Measurements from ENCODE around the gene ADRA2B. TPM values are rescaled to one million over a fixed set of nuclear protein-coding genes. Genes with fewer than 3 reads are reported as not detected.
"Not testable (repeated sequence)": the region's sequence is repeated elsewhere in the genome, so short reads cannot be mapped to it uniquely, and the experiment has no call there.

Gene ADRA2B
- total and polyA plus RNA-seq, 5 donors from 2014 or later = 1.0 TPM; not detected in 4

- DNase-seq = no peak
Measured at GRCh38 chr2:96089356-96090195, 26.8 kb downstream of the ADRA2B start.

DNA sequence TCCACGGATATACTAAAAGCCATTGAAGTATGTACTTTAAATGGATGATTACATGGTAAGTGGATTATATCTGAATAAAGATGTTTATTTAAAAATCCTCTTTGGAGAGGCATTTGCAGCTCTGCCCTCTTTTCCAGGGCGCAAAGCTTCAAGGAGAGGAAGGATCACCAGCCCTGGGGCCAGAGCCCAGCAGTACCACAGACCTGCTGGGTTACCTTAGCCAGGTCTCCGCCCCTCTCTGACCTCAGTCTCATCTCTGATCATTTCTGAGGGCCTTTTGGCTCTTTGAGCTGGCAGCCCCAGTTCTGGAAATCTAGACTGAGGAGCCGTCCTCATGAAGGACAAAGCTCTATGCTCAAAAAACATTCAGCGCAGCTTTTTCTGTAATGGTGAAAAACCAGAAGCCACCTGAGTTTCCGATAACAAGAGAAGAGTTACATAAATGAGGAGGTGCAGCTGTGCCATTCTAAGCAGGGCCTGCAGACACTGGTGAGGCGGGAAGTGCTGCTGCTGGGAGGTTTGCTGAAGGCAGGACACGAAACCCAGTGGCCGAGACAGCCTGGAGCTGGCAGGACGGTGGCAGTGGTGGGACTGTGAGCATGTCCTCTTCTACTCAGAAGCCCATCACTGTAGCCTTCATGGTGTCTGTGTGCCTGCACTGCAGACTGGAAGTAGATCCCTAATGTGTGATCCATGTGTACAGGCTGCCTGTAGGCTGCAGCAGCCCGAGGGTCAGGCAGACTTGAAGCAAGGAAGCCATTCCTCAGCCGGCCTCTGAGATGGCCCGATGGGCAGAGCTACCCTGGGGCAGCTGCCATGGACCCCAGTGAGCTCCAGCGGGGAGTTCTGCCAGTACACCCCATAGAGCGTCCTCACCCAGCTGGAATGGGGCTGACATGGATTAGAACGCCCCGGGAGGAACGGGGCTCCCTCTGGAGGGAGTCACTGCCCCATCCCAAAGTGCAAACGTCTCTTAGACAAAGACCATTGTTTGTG lies 27.7 kb downstream of the ADRA2B start:
- Histone ChIP-seq H3K4me3 (ENCODE audit: low read depth, low read length) (no peak overlapping the region), H3K27me3 (ENCODE audit: control insufficient read depth, insufficient read depth, low read length) (peaks cover under 1% of the 10 kb centered on the region), H3K4me1 (ENCODE audit: control insufficient read depth, insufficient read depth, low read length, poor library complexity, severe bottlenecking) (no peaks in the 10 kb centered on the region), H3K9me3 (ENCODE audit: control insufficient read depth in 2 of 2, low read length in 2 of 2) (no peaks in the 10 kb centered on the region), H3K27ac (ENCODE audit: insufficient read depth, low read length, poor library complexity, severe bottlenecking) (no peak overlapping the region), H3K36me3 (ENCODE audit: control insufficient read depth, insufficient read depth, low read length) (no peaks in the 10 kb centered on the region)
- H3K36me3 Mint-ChIP-seq = no peaks in the 10 kb centered on the region
- no peak overlapping the region for H3K4me3 Mint-ChIP-seq
- ATAC-seq (ENCODE audit: low read depth in 2 of 2) = no peak
- peaks cover 0 to 3% (median 0%) of the 10 kb centered on the region in 4 donors for H3K4me1 Mint-ChIP-seq
- DNase-seq = no peak
- H3K9me3 Mint-ChIP-seq = peaks cover 0 to 3% (median 0%) of the 10 kb centered on the region in 7 donors
- peaks cover 2% of the 10 kb centered on the region for H3K27me3 Mint-ChIP-seq
- H3K27ac Mint-ChIP-seq = no peak overlapping the region

More at GRCh38 chr2:96089356-96090195, 26.8 kb downstream of the ADRA2B start:
- Mint-ChIP-seq H3K36me3 (no peaks in the 10 kb centered on the region), H3K27me3 (peaks cover 9% of the 10 kb centered on the region), H3K4me3 (no peak overlapping the region), H3K27ac (no peak overlapping the region), H3K4me1 (peaks cover 0 to 3% (median 0%) of the 10 kb centered on the region in 4 donors), H3K9me3 (no peaks in the 10 kb centered on the region)
- H3K9me3 ChIP-seq (ENCODE audit: control insufficient read depth in 2 of 2, low read length in 2 of 2) = no peaks in the 10 kb centered on the region
- no peak for ATAC-seq (ENCODE audit: low read depth in 2 of 2)
- peaks cover 3% of the 10 kb centered on the region for H3K27me3 ChIP-seq (ENCODE audit: control insufficient read depth, insufficient read depth, low read length)
- H3K4me1 ChIP-seq (ENCODE audit: control insufficient read depth, insufficient read depth, low read length, poor library complexity, severe bottlenecking) = no peaks in the 10 kb centered on the region
- no peak overlapping the region for H3K4me3 ChIP-seq (ENCODE audit: low read depth, low read length)
- H3K27ac ChIP-seq (ENCODE audit: insufficient read depth, low read length, poor library complexity, severe bottlenecking) = no peak overlapping the region
- no peaks in the 10 kb centered on the region for H3K36me3 ChIP-seq (ENCODE audit: control insufficient read depth, insufficient read depth, low read length)

DNA sequence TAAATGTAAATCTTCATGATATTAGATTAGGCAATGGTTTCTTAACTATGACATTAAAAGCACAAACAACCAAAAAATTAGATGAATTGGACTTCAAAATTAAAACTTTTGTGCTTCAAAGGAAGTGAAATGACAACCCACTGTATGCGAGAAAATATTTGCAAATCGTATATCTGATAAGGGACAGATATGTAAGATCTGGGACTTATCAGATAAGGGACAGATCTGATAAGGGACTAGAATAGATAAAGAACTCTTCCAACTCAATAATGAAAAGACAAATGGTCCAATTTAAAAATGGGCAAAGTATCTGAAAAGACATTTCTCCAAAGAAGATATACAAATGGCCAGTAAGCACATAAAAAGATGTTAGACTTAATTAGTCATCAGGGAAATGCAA lies 29.2 kb downstream of the ADRA2B start:
- H3K36me3 ChIP-seq (ENCODE audit: control insufficient read depth, insufficient read depth, low read length) = no peaks in the 10 kb centered on the region
- ATAC-seq (ENCODE audit: low read depth in 2 of 2) (no peak), DNase-seq (no peak)
- peaks cover 4% of the 10 kb centered on the region for H3K27me3 Mint-ChIP-seq
- H3K4me1 Mint-ChIP-seq = peaks cover 0 to 3% (median 0%) of the 10 kb centered on the region in 4 donors
- H3K27ac Mint-ChIP-seq = no peak overlapping the region
- H3K36me3 Mint-ChIP-seq = no peaks in the 10 kb centered on the region
- no peaks in the 10 kb centered on the region for H3K4me1 ChIP-seq (ENCODE audit: control insufficient read depth, insufficient read depth, low read length, poor library complexity, severe bottlenecking)
- no peak overlapping the region for H3K4me3 Mint-ChIP-seq
- no peak overlapping the region for H3K27ac ChIP-seq (ENCODE audit: insufficient read depth, low read length, poor library complexity, severe bottlenecking)
- H3K27me3 ChIP-seq (ENCODE audit: control insufficient read depth, insufficient read depth, low read length) = no peaks in the 10 kb centered on the region
- H3K4me3 ChIP-seq (ENCODE audit: low read depth, low read length) = no peak overlapping the region
- H3K9me3 ChIP-seq (ENCODE audit: control insufficient read depth in 2 of 2, low read length in 2 of 2) = no peaks in the 10 kb centered on the region
- H3K9me3 Mint-ChIP-seq = peaks cover 0 to 3% (median 0%) of the 10 kb centered on the region in 7 donors

- Mint-ChIP-seq H3K4me1 (peaks cover 0 to 3% (median 0%) of the 10 kb centered on the region in 4 donors), H3K36me3 (no peaks in the 10 kb centered on the region), H3K4me3 (no peak overlapping the region), H3K27ac (no peak overlapping the region), H3K9me3 (peaks cover 0 to 4% (median 2%) of the 10 kb centered on the region in 7 donors), H3K27me3 (peaks cover 4% of the 10 kb centered on the region)
- Histone ChIP-seq H3K27me3 (ENCODE audit: control insufficient read depth, insufficient read depth, low read length) (peaks cover 5% of the 10 kb centered on the region), H3K4me1 (ENCODE audit: control insufficient read depth, insufficient read depth, low read length, poor library complexity, severe bottlenecking) (no peaks in the 10 kb centered on the region), H3K36me3 (ENCODE audit: control insufficient read depth, insufficient read depth, low read length) (no peaks in the 10 kb centered on the region), H3K27ac (ENCODE audit: insufficient read depth, low read length, poor library complexity, severe bottlenecking) (no peak overlapping the region), H3K9me3 (ENCODE audit: control insufficient read depth in 2 of 2, low read length in 2 of 2) (no peaks in the 10 kb centered on the region), H3K4me3 (ENCODE audit: low read depth, low read length) (no peak overlapping the region)
- ATAC-seq (ENCODE audit: low read depth in 2 of 2) (no peak), DNase-seq (no peak)
Measured at GRCh38 chr2:96085541-96086355, 30.6 kb downstream of the ADRA2B start.

DNA sequence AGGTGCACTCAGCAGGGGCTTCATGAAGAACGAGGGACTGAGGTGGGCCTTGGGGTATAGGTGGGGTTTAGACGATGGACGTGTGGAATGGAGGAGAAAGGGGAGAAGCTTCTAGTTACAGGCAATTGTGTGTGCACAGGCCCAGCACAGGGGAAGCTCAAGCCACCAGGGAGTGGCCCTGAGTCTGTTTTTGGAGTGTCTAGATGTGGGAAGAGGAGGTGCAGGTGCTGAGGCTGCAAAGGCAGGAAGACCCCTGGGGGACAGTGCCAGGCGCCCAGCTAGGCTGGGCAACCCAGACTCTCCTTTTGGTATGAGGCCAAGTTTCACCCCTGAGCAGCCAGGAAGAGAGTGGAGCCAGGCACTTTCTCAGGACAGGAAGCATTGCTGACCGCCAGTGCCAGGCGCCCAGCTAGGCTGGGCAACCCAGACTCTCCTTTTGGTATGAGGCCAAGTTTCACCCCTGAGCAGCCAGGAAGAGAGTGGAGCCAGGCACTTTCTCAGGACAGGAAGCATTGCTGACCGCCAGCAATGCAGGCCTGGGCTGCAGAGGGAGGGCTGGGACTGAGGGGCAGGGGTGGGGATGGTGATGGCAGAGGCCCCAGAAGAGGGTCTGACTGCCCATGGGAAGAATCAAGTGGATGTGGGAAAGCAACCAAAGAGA lies 31.4 kb downstream of the ADRA2B start:
- H3K36me3 Mint-ChIP-seq; H3K9me3 Mint-ChIP-seq; H3K36me3 ChIP-seq (ENCODE audit: control insufficient read depth, insufficient read depth, low read length); H3K4me3 ChIP-seq (ENCODE audit: low read depth, low read length); DNase-seq; H3K27ac ChIP-seq (ENCODE audit: insufficient read depth, low read length, poor library complexity, severe bottlenecking); H3K4me1 ChIP-seq (ENCODE audit: control insufficient read depth, insufficient read depth, low read length, poor library complexity, severe bottlenecking); ATAC-seq (ENCODE audit: low read depth in 2 of 2); H3K27ac Mint-ChIP-seq; H3K4me3 Mint-ChIP-seq; H3K4me1 Mint-ChIP-seq; H3K27me3 Mint-ChIP-seq; H3K9me3 ChIP-seq (ENCODE audit: control insufficient read depth in 2 of 2, low read length in 2 of 2): not testable (repeated sequence)
- peaks cover 12% of the 10 kb centered on the region for H3K27me3 ChIP-seq (ENCODE audit: control insufficient read depth, insufficient read depth, low read length)

DNA sequence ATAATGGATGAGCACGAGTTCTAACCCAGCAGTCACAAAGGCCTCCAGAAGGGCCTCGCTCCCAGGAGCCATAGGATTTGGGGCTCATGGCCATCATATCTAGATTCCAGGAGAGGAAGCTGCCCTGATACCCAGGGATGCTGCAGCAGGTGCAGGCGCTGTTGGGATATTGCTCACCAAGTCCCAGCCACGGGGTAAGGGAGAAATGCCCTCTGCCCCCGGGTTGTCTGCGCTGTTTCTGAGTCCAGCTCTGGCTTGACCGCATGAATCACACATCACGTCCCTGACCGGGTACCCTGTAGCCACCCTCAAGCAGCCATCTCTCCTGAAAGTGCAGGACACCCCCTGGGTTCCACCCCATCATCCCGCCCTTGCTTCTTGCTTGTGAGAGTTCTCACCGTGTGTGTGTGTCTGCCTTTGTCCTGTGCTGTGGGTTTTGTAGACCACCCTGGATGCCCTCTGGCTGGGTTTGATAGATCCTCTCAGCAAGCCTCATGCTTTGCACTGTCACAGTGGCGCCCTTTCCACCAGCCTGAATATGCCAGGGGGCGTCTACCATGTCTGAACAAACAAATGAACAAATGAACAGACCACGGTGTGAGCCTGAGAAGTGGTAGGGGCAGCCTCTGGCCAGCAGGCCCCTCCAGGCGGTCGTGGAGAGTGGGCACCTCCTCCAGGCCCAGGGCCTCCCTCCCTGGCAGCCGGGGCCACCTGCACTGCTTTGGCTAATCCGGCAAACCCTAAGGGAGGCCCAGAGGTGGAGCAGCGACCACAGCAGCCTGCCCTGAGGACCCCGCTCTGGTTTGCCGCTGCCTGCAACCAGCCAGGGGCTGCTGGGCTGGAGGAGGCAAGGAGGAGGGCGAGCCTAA lies 32.1 kb downstream of the ADRA2B start:
- DNase-seq = no peak
- ATAC-seq (ENCODE audit: low read depth in 2 of 2) = no peak
- H3K27ac Mint-ChIP-seq = no peak overlapping the region

More for the DNA sequence above, 32.1 kb downstream of the ADRA2B start:
- peaks cover 13% of the 10 kb centered on the region for H3K27me3 ChIP-seq (ENCODE audit: control insufficient read depth, insufficient read depth, low read length)
- H3K27ac ChIP-seq (ENCODE audit: insufficient read depth, low read length, poor library complexity, severe bottlenecking) = no peak overlapping the region
- H3K36me3 ChIP-seq (ENCODE audit: control insufficient read depth, insufficient read depth, low read length) = no peaks in the 10 kb centered on the region
- H3K4me3 ChIP-seq (ENCODE audit: low read depth, low read length) = no peak overlapping the region
- no peaks in the 10 kb centered on the region for H3K9me3 ChIP-seq (ENCODE audit: control insufficient read depth in 2 of 2, low read length in 2 of 2)
- Mint-ChIP-seq H3K27me3 (peaks cover 9% of the 10 kb centered on the region), H3K9me3 (peaks cover 0 to 8% (median 2%) of the 10 kb centered on the region in 7 donors), H3K36me3 (no peaks in the 10 kb centered on the region), H3K4me3 (no peak overlapping the region), H3K4me1 (peaks cover 0 to 3% (median 0%) of the 10 kb centered on the region in 4 donors)
- no peaks in the 10 kb centered on the region for H3K4me1 ChIP-seq (ENCODE audit: control insufficient read depth, insufficient read depth, low read length, poor library complexity, severe bottlenecking)
